Measurements from ENCODE around the gene C10orf120. TPM values are rescaled to one million over a fixed set of nuclear protein-coding genes. Genes with fewer than 3 reads are reported as not detected.

C10orf120 gene
- total and polyA plus RNA-seq, 9 of the 15 experiments (the other 6 are each of a cell fraction or from before 2014, with no cell fraction given), result not detected

GRCh38 chr10:122703483-122704448 lies 4.1 kb upstream of the C10orf120 start (continued):
- TF ChIP-seq CTCFL (IDR thresholded peaks at IDR 0.05; ENCODE audit: borderline replicate concordance, insufficient read depth, low read depth, low read length, poor library complexity, severe bottlenecking), result peak; percentile 52
- TF ChIP-seq MEIS2 (IDR thresholded peaks at IDR 0.05; ENCODE audit: partially characterized antibody), result no peak
- 0 out of 2 replicates have a peak, but pooled peaks have one; percentile 27 for TF ChIP-seq HBP1 (CRISPR knock-in tag; IDR thresholded peaks at IDR 0.05)
- TF ChIP-seq POLR2A (conservative IDR thresholded peaks at IDR 0.05), result no peak
- peak; percentile 70 to 76 (median 74) for TF ChIP-seq CTCF (IDR thresholded peaks at IDR 0.05 in 2 of 3, conservative IDR thresholded peaks at IDR 0.05 in 1 of 3; ENCODE audit: insufficient read depth in 2 of 3, low read depth in 1 of 3, low read length in 3 of 3)
- peak in 1 of 3 experiments; percentile 17 for TF ChIP-seq YY1 (IDR thresholded peaks at IDR 0.05; ENCODE audit: borderline replicate concordance in 1 of 3, control insufficient read depth in 1 of 3, extremely low read depth in 1 of 3, insufficient read depth in 3 of 3, insufficient read length in 1 of 3, insufficient replicate concordance in 2 of 3, low read depth in 1 of 3, low read length in 2 of 3)
- peak; percentile 79 for TF ChIP-seq SMC3 (conservative IDR thresholded peaks at IDR 0.05; ENCODE audit: insufficient read depth, low read depth, low read length)
- TF ChIP-seq FIP1L1 (IDR thresholded peaks at IDR 0.05; ENCODE audit: low read depth, low read length, poor library complexity, severe bottlenecking), result no peak
